HG03442 (cell line): ENCODE results near the gene UBE3A.
"Not testable (repeated sequence)": the region's sequence is repeated elsewhere in the genome, so short reads cannot be mapped to it uniquely, and the experiment has no call there.

ENCODE experiments used
- ATAC-seq: cut with Tn5 transposase; IDR thresholded peaks from one replicate; pipeline ENCODE4 v1.9.1; 2021; ENCODE audit warnings: mild to moderate bottlenecking, moderate library complexity; ENCODE audit not compliant: unreplicated experiment

Gene UBE3A

DNA sequence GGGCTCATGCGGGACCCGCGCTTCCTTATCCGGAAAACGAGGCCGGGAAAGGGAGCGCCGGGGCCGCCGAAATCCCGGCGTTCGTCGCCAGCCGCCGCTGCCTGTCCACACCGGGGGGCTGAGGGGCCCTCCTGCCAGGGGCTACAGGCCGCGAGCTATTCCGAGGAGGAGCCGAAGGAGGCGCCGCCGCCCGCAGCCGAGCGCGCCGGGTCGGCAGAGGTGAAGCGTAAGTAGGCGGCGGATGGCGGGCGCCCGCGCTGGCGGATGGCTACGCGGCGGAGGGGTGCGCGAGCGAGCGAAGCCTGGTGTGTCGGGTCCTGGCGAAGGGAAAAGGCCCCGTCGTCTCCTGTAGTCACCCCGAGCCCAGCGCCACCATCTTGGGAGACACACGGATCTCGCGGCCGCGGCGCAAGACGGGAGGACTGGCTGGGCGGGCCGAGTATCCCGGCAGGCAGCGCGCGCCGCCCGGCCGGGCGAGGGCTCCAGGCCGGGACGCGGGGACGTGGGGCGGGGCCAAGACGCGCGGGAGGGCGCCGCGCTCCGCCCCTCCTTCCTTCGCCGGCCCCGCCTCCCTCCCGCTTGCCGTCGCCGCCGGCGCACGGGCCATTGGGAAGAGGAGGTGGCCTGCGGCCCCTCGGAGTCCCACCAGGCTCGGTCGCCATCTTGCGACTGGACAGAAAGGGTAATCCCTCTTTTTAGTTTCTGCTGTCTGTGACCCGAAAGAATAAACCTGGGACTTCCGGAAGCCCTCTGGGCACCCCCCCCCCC lies at the start of gene UBE3A:
Gene UBE3A (minus strand): TSS at position 424 of the 768 bp plus-strand sequence. CDS start 29,917 bp downstream, outside the sequence.
- ATAC-seq, result peak; percentile 80

DNA sequence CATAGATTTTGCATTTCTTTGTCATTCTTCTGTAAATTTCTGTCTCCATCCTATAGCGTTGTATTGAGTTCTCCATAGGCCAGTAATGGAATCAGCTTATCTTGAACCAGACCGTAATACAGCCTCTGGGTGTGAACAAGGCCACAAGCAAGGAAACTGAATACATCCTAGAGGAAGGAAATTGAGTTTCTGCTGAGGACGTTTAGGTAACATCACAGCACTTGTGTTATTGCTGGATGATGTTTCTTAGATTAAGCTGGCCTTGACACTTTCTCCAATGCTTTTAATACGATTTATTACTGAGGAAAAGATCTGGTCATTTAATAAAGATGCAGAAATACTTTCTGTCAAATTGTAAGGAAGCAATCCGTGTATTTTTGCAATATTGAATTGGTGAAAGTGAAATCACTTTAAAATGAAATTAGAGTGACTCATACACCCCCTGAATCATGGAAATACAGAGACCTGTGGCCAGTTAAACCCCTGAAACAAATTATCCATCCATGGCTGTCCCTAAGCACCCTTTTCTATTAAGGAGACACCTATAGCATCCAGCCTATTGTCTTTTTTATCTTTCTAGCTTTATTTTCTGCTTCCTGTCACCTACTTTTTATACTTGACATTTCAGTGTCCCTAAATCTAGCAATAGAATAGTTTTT lies 48.5 kb upstream of the UBE3A start:
- ATAC-seq, result no peak

DNA sequence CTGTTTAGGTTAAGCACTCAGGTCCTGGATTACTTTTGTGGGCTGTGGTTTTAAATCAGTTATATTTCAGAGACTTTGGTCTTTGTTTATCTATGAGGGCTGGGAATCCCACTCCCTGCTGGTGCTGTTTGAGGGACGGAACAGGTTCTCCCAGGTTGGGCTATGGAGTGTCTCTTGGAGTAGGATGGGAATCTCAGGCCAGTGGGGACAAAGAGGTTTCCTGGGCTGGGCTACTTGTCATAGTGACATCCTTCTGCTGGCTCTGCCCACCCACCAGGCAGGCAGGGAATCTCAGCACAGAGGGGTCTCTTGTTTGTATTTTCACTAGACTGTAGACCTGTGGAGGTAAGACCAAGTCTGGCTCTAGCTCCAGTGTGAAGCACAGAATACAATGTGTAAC lies 47.2 kb upstream of the UBE3A start:
- no peak for ATAC-seq

DNA sequence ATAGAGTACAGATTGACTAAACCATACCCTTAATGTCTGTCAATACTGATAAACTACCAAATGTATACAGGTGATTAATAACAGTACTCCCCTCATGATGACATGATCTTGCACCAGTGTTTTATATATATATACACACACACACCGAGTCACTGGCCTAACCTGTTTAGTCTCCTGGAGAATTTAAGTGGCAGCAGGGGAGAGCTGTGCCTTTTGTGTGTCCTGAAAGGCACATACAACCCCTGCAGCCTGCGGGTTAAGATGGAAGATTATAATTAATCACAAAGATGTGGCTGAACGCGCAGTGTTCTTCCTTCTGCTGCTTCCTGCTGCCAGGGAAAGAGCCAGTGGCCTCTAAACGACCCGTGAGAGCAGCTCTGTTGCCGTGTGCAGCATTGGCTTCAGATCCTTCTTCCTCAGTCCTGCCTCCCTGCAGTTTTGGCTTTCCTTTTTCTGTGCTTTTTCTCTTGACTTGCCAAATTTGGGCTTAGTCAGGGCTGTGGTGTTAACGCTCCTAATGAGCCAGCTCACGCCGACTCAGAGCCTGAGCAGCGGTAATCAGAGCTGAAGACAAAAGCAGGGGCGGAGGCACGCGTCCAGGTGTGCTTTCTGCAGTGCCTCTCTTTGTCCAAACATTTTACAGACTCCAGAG lies 42.5 kb upstream of the UBE3A start:
- no peak for ATAC-seq

DNA sequence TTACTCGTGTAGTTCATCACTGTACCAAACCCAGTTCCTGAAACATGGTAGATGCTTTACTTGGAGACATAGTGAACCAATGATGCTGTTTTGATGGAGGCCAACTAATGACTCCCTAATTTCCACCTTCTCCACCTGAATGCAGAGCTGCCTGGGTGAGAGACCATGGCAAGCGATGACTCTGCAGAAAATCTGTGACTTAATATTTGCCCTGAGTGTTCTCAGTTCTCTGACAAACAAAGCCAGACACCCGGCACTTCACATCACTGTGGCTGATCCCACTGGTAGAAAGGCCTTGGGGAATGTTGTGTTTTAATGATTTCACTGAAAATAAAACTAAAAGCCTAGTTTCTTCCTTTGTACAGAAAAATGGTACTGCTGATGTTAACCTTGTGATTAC lies 39.5 kb upstream of the UBE3A start:
- no peak for ATAC-seq

DNA sequence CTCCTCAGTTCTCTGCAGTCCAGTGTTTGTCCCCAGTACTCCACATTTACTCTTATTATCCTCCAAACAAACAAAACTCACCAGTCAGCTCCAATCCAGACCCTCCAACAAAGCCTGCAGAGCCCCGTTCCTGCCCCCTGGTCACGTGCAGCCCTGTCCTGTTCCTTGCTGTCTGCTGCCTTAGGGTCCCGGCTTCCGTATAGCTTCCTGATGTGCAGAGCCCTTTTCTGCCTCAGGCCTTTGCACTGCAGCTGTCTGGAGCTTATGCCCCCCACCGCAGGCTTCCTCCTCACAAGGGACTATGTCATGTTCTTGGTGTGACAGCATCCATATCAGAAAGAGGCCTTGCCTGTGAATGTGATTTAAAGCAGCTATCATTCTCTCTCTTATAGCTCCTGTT lies 39.0 kb upstream of the UBE3A start:
- no peak for ATAC-seq

DNA sequence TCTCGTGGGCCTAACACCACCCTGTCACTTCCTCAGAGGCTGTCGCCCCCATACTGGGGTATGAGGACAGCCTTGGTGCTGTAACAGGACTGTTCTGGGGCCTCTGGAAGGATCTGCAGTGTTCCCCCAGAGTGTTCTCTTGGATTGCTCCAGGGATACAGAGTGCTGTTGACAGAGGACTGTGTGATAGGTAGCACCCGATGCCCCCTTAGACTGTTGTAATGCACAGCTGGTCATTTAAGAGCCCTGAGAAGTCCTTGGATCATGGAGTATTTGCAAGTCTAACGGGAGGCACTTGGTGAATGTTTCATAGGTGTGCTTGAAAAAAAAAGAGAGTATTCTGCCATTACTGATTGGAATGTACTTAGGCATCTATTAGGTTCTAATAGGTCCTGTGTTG lies 35.4 kb upstream of the UBE3A start:
- no peak for ATAC-seq

DNA sequence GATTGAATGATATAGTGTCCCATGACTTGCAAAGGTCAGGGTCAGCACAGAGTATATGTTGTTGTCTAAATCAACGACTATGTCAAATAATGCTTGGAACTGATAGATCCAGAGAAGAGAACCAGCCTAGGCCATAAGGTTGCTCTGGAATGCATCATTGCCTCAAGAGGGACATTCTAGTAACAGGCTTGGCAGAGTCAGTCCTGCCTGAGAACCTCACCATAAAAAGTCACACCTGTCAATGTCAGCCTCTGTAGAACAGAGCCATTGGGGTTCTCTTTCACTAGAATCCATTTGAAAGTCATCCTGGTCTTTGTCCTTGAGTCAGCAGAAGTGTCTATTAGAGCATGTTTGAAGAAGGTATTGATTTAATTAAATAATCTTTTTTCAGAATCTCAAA lies 31.4 kb upstream of the UBE3A start:
- ATAC-seq, result no peak

DNA sequence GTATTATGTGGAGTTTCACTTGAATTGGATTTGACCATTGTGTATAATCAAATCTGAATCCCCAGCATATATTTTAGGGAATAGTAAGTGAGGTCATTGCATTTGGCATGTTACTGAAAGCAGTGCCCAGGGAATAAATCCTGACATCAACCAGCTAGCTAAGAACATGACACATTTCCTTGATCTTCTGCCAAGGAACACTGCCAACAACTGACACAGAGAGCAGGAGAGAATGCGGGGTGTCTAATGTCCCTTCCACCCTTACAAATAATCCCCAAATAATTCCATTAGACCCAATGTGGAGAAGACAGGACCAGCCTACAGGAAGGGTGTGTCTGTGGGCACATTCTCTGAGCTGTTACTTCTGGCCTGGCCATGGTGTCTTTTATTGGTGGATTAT lies 30.6 kb upstream of the UBE3A start:
- ATAC-seq, result no peak

DNA sequence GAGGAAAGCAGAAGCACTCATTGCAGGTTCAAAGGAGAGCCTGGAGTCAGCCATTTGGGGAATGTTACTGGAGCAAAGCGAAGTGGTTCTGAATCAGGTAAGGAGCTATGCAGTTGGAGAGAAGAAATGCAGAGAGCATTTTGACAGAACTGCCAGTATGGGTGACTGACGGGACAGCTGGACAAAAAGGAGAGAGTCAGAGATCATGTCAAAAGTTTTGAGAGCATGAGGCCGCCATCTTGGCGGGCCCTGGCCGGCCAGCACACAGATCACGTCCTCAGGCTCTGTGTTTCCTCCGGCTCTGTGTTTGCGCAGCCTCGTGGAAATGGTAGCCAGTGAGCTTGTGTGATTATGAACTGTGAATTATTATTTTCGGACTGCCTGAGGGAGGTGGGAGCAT lies 29.8 kb upstream of the UBE3A start:
- no peak for ATAC-seq

DNA sequence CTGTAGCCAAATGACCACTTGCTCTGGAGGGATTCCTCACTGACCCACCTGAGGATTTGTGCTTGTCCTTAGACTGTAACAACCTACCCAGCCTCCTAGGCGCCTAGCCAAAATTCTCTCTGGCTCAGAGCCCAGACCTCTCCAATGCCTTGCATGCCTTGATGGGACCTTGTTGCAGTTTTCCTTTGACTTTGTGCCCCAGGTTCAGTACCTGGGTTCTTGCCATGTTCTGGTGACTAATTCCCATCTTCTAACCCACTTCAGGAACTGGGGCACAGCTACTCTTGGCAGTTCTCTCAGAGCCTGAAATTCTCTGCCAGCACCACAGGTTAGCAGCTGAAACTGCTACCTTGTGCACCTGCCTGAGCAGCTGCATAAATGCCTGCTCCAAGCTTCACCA lies 27.0 kb upstream of the UBE3A start:
- no peak for ATAC-seq

DNA sequence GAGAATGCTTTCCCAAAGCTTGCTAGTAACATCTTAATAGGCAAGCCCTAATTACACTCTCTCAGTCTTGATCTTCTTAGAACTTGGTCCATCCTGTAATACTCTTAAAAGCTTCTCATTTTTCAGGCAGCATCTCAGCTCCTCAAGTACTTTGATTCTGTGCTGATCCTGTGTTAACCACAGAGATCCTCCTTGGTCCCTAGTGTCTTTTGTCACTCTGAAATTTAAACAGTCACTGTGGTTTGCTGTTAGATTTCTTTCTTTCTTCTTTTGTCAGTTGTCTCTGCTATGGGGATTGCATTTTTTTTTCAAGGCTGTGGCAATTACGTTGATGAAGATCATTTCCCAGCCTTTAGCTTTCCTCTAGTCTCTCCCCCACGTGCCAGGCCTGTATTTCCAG lies 26.0 kb upstream of the UBE3A start:
- ATAC-seq, result no peak

DNA sequence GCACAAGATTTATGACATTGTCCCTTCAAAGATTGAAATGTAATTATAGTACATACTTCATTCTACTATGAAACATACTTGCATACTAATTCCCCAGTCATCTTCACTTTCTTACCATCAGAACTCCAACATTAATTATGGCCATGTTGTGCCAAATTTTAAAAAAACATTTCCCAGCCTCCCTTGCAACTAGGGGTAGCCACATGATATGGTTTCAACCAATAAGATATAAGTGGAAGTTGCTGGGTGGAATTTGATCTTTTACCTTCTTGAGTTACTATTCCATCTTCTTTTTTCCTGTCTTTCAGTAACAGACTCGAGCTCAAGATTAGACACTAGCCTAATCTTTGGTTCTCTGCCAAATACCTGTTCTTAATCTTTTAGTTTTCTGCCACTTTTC lies 25.6 kb upstream of the UBE3A start:
- ATAC-seq, result no peak

DNA sequence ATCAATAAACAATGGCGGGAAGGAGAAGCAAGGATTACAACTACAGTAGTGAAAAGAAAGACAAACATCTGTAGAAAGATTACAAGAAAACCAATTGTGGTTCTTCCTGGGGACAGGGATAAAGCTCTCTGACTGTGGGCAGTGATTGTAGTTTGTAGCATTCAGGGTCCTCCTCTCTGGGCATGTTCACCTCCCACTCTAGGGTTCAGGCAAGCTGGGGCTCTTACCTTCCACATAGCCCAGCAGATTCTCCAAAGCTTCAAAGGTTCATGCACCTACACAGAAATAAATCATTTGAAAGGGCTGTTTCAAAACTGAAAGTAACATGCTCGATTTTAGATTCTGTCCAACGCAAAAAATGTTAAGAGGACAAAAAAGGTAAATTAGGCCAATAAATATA lies 17.4 kb upstream of the UBE3A start:
- no peak for ATAC-seq

DNA sequence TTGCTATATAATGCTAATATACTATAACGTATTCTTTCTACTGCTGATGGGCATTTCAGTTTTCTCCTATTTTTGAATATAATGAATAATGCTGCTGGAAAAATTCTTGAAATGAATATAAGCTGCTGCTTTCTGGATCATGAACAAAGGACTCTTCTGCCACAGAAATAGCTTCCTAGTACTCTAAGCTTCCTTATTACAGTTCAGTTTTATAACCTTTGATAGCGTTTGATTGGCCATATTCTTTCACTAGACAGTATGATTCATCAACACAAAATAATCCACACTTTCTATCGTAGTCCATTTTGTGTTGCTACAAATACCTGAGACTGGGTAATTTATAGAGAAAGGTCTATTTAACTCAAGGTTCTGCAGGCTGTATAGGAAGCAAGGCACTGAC lies 16.4 kb upstream of the UBE3A start:
- no peak for ATAC-seq

DNA sequence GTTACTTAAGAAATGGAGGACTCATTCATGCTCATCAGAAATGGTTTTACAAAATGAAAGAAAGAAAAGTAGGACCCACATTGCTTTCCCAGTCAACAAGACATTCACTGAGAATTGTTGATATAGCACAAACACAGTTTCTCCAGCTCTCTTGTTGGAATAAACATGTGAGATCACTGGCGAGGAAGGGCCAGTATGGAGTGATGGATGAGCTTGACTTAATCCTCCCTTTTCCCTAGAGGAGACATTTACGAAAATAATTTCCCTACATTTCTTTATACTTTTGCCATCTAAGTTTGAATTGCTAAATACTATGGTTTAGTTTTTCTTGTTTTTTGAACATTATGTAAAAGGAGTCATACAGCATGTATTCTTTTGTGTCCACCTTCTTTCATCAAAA lies 15.9 kb upstream of the UBE3A start:
- no peak for ATAC-seq

DNA sequence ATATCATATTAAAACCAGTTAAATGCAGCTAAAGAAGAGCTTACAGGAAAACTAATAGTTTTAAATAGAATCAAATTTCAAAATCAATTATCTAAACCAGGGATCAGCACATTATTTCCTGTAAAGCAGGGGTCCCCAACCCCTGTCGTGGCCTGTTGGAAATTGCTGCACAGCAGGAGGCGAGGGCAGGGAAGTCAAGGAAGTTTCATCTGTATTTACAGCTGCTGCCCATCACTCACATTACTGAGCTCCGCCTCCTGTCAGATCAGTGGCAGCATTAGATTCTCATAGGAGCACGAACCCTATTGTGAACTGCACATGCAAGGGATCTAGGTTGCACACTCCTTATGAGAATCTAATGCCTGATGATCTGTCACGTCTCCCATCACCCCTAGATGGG lies 14.4 kb upstream of the UBE3A start:
- not testable (repeated sequence) for ATAC-seq

DNA sequence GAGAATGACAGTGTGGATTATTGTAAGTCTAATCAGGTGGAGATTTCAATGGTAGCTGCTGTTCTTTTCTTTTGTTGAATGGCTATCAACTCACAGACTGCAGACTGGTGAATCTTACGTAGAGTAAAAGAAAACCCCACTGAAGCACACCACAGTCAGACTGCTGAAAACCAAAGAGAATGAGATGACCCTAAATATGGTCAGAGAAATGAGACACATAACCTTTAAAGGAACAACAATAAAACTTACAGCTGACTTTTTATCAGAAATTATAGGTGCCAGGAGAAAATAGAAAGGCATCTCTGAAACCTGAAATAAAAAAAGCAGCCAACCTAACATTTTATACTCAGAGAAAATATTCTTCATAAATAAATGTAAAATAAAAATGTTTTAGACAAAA lies 12.7 kb upstream of the UBE3A start:
- ATAC-seq, result no peak

DNA sequence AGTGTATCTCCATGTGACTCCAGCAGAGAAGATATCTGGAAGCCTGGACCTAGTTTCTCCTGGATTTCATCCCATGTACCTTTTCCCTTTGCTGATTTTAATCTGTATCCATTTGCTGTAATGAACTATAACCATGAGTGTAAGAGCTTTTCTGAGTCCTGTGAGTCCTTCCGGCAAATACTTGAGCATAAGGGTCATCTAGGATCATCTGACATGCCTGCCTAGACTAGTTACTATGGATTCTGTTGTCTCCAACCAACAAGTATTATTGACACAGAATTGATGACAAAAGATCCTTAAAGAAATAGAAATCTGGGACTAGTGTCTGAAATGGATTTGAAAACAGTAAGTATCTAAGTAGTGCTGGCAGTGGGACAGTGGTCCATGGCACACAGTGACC lies 11.3 kb upstream of the UBE3A start:
- no peak for ATAC-seq

DNA sequence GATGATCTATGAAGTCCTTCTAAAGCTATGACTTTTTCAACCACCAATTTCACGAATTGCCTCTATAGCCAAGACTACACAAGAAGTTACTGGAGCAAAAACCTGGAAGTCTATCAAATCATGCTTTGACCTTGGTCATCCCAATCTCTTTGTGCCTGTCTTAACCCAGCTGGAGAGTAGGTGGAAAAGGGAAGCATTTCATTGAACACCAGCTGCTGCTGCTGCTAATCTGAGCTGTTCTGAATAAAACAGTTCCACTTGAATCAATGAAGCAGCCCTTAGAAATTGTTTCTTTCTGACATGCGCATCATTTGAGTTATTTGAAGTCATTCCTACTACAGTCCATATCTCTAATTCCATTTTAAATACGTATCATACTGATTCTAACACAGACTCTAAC lies 7.3 kb upstream of the UBE3A start:
- ATAC-seq, result no peak

DNA sequence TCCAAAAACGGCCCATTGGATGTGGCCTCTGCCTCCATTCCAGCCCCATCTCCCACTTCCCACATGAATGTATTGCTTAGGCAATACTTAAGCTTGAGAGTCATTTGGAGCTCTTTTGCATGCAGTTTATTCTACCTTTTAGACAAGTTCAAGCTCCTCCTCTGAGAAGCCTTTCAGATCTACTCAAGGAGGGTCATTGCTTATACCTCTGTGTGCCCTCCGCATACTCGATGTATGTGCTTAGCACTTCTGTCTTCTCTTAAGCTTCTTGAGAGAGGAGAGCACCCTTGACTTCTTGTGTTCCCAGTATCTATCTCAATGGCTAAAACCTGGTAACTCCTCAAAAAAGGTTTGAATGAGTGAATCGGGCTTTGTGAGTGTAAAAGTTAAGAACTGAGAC lies 6.6 kb upstream of the UBE3A start:
- ATAC-seq, result no peak

DNA sequence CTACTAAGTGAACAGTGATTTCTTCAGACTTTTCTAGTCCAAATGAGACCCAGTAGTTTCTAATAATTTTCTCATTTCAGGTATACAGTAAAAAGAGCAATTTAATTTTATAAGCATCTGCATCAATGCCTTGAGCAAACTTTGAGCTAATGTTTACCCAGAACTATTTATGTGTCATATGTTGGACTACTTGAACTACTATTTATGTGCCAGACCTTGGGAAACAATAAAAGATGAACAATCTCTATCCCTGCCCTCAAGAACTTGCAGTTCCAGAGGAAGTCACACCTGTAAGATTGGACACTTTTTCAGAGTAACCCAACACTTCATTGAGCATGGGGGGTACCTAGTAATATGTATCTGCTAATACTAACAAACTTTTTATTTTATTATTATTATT lies 2.3 kb upstream of the UBE3A start:
- ATAC-seq, result no peak
